Neural cell (in vitro differentiated cells): ENCODE results near the gene CDK11A. TPM values are rescaled to one million over a fixed set of nuclear protein-coding genes. Genes with fewer than 3 reads are reported as not detected.
"Not testable (repeated sequence)": the region's sequence is repeated elsewhere in the genome, so short reads cannot be mapped to it uniquely, and the experiment has no call there.

ENCODE experiments used
- H2AFZ ChIP-seq: fragments of 200-600, 300-800 bp; sonication (generic), shearing (Covaris generic); 2 replicates; pipeline ENCODE4 v1.6.0; 2014; ENCODE audit warnings: low read depth, mild to moderate bottlenecking, antibody characterized with exemption, low read length, moderate library complexity
- H3F3A ChIP-seq: fragments of 200-600 bp; shearing (Covaris generic); 2 replicates; pipeline ENCODE4 v1.6.1; 2016; ENCODE audit warnings: mild to moderate bottlenecking, moderate library complexity, mixed read lengths, antibody characterized with exemption, low read length; ENCODE audit not compliant: insufficient read depth, poor library complexity, severe bottlenecking
- H3K27ac ChIP-seq: fragments of 200-600, 300-800 bp; sonication (generic), shearing (Covaris generic); 2 replicates; pipeline ENCODE4 v1.5.1; 2014; ENCODE audit warnings: mild to moderate bottlenecking, low read length, moderate library complexity
- H3K27me3 ChIP-seq: fragments of 300-800, 200-600 bp; sonication (generic), shearing (Covaris generic); 2 replicates; pipeline ENCODE4 v1.6.0; 2014; ENCODE audit warnings: mild to moderate bottlenecking, low read depth, low read length, moderate library complexity; ENCODE audit not compliant: insufficient read depth
- H3K36me3 ChIP-seq: fragments of 300-800, 200-600 bp; sonication (generic), shearing (Covaris generic); 2 replicates; pipeline ENCODE4 v1.5.1; 2014; ENCODE audit warnings: mild to moderate bottlenecking, antibody characterized with exemption, low read length, moderate library complexity; ENCODE audit not compliant: insufficient read depth
- H3K4me2 ChIP-seq: fragments of 300-800, 200-600 bp; sonication (generic), shearing (Covaris generic); 2 replicates; pipeline ENCODE4 v1.6.0; 2014; ENCODE audit warnings: mild to moderate bottlenecking, low read length
- H3K4me3 ChIP-seq: fragments of 300-800, 200-600 bp; sonication (generic), shearing (Covaris generic); 2 replicates; pipeline ENCODE4 v1.5.1; 2014; ENCODE audit warnings: mild to moderate bottlenecking, low read length, moderate library complexity
- H3K79me2 ChIP-seq: fragments of 200-600 bp; shearing (Covaris generic); replicated peaks from 2 replicates; pipeline ENCODE4 v1.6.0; 2014; ENCODE audit warnings: mild to moderate bottlenecking, low read length, moderate library complexity; ENCODE audit not compliant: insufficient read depth
- H3K9ac ChIP-seq: fragments of 300-800, 200-600 bp; sonication (generic), shearing (Covaris generic); 2 replicates; pipeline ENCODE4 v1.6.1; 2016; ENCODE audit warnings: mild to moderate bottlenecking, low read length, mixed read lengths
- H3K9me2 ChIP-seq: fragments of 200-600 bp; shearing (Covaris generic); 2 replicates; pipeline ENCODE4 v1.6.1; 2016; ENCODE audit warnings: mild to moderate bottlenecking, low read length, mixed read lengths; ENCODE audit not compliant: insufficient read depth
- H3K9me3 ChIP-seq: fragments of 200-600, 300-800 bp; sonication (generic), shearing (Covaris generic); 2 replicates; pipeline ENCODE4 v1.6.1; 2016; ENCODE audit warnings: mild to moderate bottlenecking, mixed run types, low read length, moderate library complexity, mixed read lengths
- H4K20me1 ChIP-seq: fragments of 200-600 bp; shearing (Covaris generic); 2 replicates; pipeline ENCODE4 v1.6.1; 2016; ENCODE audit warnings: mild to moderate bottlenecking, mixed run types; ENCODE audit not compliant: insufficient read depth
- polyA plus RNA-seq: library from polyadenylated mRNA; depleted of rRNA; stranded (reverse); fragments of >200 nt; gene quantifications from 2 replicates; pipeline ENCODE4 v1.2.3, GENCODE V29; 2014

The CDK11A gene
- polyA plus RNA-seq, 1 donor from 2014 or later = 20.2 TPM

GRCh38 chr1:1700067-1700466 lies 24.1 kb downstream of the CDK11A start:
- not testable (repeated sequence) for H3K4me2 ChIP-seq, H2AFZ ChIP-seq, H3K27ac ChIP-seq, H3K79me2 ChIP-seq, H3K9ac ChIP-seq, H4K20me1 ChIP-seq, H3K27me3 ChIP-seq, H3K9me2 ChIP-seq, H3K4me3 ChIP-seq, H3K36me3 ChIP-seq, H3K9me3 ChIP-seq, H3F3A ChIP-seq

- not testable (repeated sequence) for H3K27ac ChIP-seq, H4K20me1 ChIP-seq, H3K79me2 ChIP-seq, H3K9ac ChIP-seq, H3K4me2 ChIP-seq, H3F3A ChIP-seq, H3K9me3 ChIP-seq, H3K4me3 ChIP-seq, H2AFZ ChIP-seq, H3K9me2 ChIP-seq, H3K27me3 ChIP-seq, H3K36me3 ChIP-seq
These were observed 25.1 kb downstream of the CDK11A start for GRCh38 chr1:1699061-1699460.

GRCh38 chr1:1697358-1698183 lies 26.6 kb downstream of the CDK11A start:
- not testable (repeated sequence) for H2AFZ ChIP-seq, H3K9ac ChIP-seq

GRCh38 chr1:1696431-1697357 lies 27.5 kb downstream of the CDK11A start:
- H2AFZ ChIP-seq, H3K79me2 ChIP-seq, H3K9me2 ChIP-seq, H3K9ac ChIP-seq, H3K27ac ChIP-seq, H3K9me3 ChIP-seq, H3K36me3 ChIP-seq, H4K20me1 ChIP-seq, H3K27me3 ChIP-seq, H3K4me2 ChIP-seq, H3F3A ChIP-seq, H3K4me3 ChIP-seq: not testable (repeated sequence)

More at GRCh38 chr1:1697358-1698183, 26.6 kb downstream of the CDK11A start:
- not testable (repeated sequence) for H3K36me3 ChIP-seq, H4K20me1 ChIP-seq, H3K9me3 ChIP-seq, H3K79me2 ChIP-seq, H3K27ac ChIP-seq, H3K4me3 ChIP-seq, H3F3A ChIP-seq, H3K4me2 ChIP-seq, H3K9me2 ChIP-seq, H3K27me3 ChIP-seq
